SK-N-SH (cell line): Measurements from ENCODE around the gene UPF3A. TPM values are rescaled to one million over a fixed set of nuclear protein-coding genes. Genes with fewer than 3 reads are reported as not detected.

ENCODE experiments used
- CTCF ChIA-PET: fragments of 300-600, 350-600 bp; formaldehyde crosslinking; extraction: SDS; loops from one replicate; lab custom pipeline; 2021; lab: Yijun Ruan, JAX
- POLR2A ChIA-PET: fragments of 350-600 bp; sonication (Branson Sonifier 250); formaldehyde crosslinking; extraction: SDS; loops from one replicate; lab custom pipeline; 2020; ENCODE audit warnings: antibody characterized with exemption, inconsistent platforms; lab: Yijun Ruan, JAX
- DNase-seq: peaks from one replicate; pipeline ENCODE4 v3.0.0; 2012
- H2AFZ ChIP-seq: fragments of 200-600 bp; sonication (generic); 2 replicates; pipeline ENCODE4 v1.8.1; 2016; ENCODE audit warnings: antibody characterized with exemption, mild to moderate bottlenecking, low read depth
- H3F3A ChIP-seq: fragments of 200-600 bp; sonication (generic); replicated peaks from 2 replicates; pipeline ENCODE3; 2016; ENCODE audit warnings: antibody characterized with exemption, mild to moderate bottlenecking; ENCODE audit not compliant: insufficient read depth
- H3K27ac ChIP-seq, 2 experiments: fragments of 200-500 bp in 1 of 2; fragments of 200-600 bp in 1 of 2; sonication (Bioruptor generic) in 1 of 2; sonication (generic), shearing (Covaris generic) in 1 of 2; 2 replicates each; pipeline versions ENCODE4 v1.5.1 to v1.6.1; 2014 to 2016; ENCODE audit warnings: low read depth in 2 of 2, inconsistent platforms in 1 of 2, low read length in 1 of 2, mild to moderate bottlenecking in 1 of 2, mixed read lengths in 1 of 2
- H3K27me3 ChIP-seq: fragments of 200-600 bp; sonication (generic), shearing (Covaris generic); 2 replicates; pipeline ENCODE4 v1.6.1; 2016; ENCODE audit warnings: mixed run types; ENCODE audit not compliant: insufficient read depth
- H3K36me3 ChIP-seq, 2 experiments: fragments of 200-500 bp in 1 of 2; fragments of 200-600 bp in 1 of 2; sonication (Bioruptor generic) in 1 of 2; sonication (generic) in 1 of 2; replicated peaks in 1 of 2; 2 replicates each; pipeline versions ENCODE3 to v1.5.1; 2014 to 2016; ENCODE audit warnings: low read length in 1 of 2, mild to moderate bottlenecking in 1 of 2; ENCODE audit not compliant: insufficient read depth in 2 of 2, control insufficient read depth in 1 of 2
- H3K4me1 ChIP-seq, 2 experiments: fragments of 200-500 bp in 1 of 2; fragments of 200-600 bp in 1 of 2; sonication (Bioruptor generic) in 1 of 2; sonication (generic), shearing (Covaris generic) in 1 of 2; 2 replicates each; pipeline versions ENCODE4 v1.5.1 to v1.6.1; 2014 to 2016; ENCODE audit warnings: low read depth in 1 of 2, low read length in 1 of 2, mixed run types in 1 of 2; ENCODE audit not compliant: insufficient read depth in 2 of 2, control insufficient read depth in 1 of 2
- H3K4me2 ChIP-seq: fragments of 200-600 bp; sonication (generic), shearing (Covaris generic); 2 replicates; pipeline ENCODE4 v1.6.1; 2017; ENCODE audit warnings: mixed run types
- H3K4me3 ChIP-seq, 2 experiments: fragments of 200-500 bp in 1 of 2; fragments of 200-600 bp in 1 of 2; sonication (Bioruptor generic) in 1 of 2; sonication (generic), shearing (Covaris generic) in 1 of 2; 2 replicates each; pipeline versions ENCODE4 v1.5.1 to v1.8.1; 2014 to 2016; ENCODE audit warnings: low read depth in 2 of 2, inconsistent platforms in 1 of 2, low read length in 1 of 2, mild to moderate bottlenecking in 1 of 2, mixed read lengths in 1 of 2, moderate library complexity in 1 of 2
- H3K79me2 ChIP-seq: fragments of 200-600 bp; sonication (generic); 2 replicates; pipeline ENCODE4 v1.8.1; 2017; ENCODE audit warnings: mild to moderate bottlenecking; ENCODE audit not compliant: insufficient read depth
- H3K9ac ChIP-seq: fragments of 200-600 bp; sonication (generic); 2 replicates; pipeline ENCODE4 v1.6.1; 2017; ENCODE audit warnings: mixed run types
- H3K9me2 ChIP-seq: fragments of 200-600 bp; sonication (generic); 2 replicates; pipeline ENCODE4 v1.6.1; 2017; ENCODE audit warnings: mixed run types
- H3K9me3 ChIP-seq: fragments of 200-600 bp; sonication (generic); 2 replicates; pipeline ENCODE4 v1.6.1; 2017; ENCODE audit warnings: mixed run types, mild to moderate bottlenecking, moderate library complexity
- H4K20me1 ChIP-seq: fragments of 200-600 bp; sonication (generic); 2 replicates; pipeline ENCODE4 v1.6.1; 2017; ENCODE audit warnings: mild to moderate bottlenecking, mixed run types; ENCODE audit not compliant: insufficient read depth
- CHD2 ChIP-seq: fragments of 150-350 bp; IDR thresholded peaks from 2 replicates; pipeline ENCODE4 v1.6.1; 2018; ENCODE audit warnings: low read length; ENCODE audit not compliant: partially characterized antibody
- EZH2phosphoT487 ChIP-seq: fragments of 200-600 bp; sonication (generic); IDR thresholded peaks from 2 replicates; pipeline ENCODE4 v1.6.1; 2017; ENCODE audit warnings: low read depth, mixed run types, mild to moderate bottlenecking, antibody characterized with exemption, moderate library complexity, borderline replicate concordance
- GABPA ChIP-seq: IDR thresholded peaks from 2 replicates; pipeline ENCODE4 v1.4.0; 2012; ENCODE audit warnings: low read depth, mild to moderate bottlenecking
- GATA2 ChIP-seq: sonication (generic); formaldehyde crosslinking; IDR thresholded peaks from 2 replicates; pipeline ENCODE4 v1.5.0; 2020; ENCODE audit warnings: mild to moderate bottlenecking, missing genetic modification reagents
- JUND ChIP-seq: IDR thresholded peaks from 2 replicates; pipeline ENCODE4 v1.4.0; 2012
- MEF2A ChIP-seq: IDR thresholded peaks from 2 replicates; pipeline ENCODE4 v1.4.0; 2012; ENCODE audit warnings: low read depth, borderline replicate concordance
- NFIC ChIP-seq: IDR thresholded peaks from 2 replicates; pipeline ENCODE4 v1.4.0; 2012; ENCODE audit warnings: borderline replicate concordance
- NRF1 ChIP-seq: IDR thresholded peaks from 2 replicates; pipeline ENCODE4 v1.6.1; 2012; ENCODE audit warnings: low read depth, mild to moderate bottlenecking, low read length
- RXRA ChIP-seq: IDR thresholded peaks from 2 replicates; pipeline ENCODE4 v1.4.0; 2012; ENCODE audit warnings: low read depth, mild to moderate bottlenecking, borderline replicate concordance
- SMC3 ChIP-seq: IDR thresholded peaks from 2 replicates; pipeline ENCODE4 v1.6.1; 2012; ENCODE audit warnings: low read depth, low read length, improper control_type of control experiment
- TEAD4 ChIP-seq: IDR thresholded peaks from 2 replicates; pipeline ENCODE4 v1.4.0; 2012; ENCODE audit warnings: mild to moderate bottlenecking, borderline replicate concordance; ENCODE audit not compliant: insufficient read depth
- YY1 ChIP-seq: IDR thresholded peaks from 2 replicates; pipeline ENCODE4 v1.4.0; 2012; ENCODE audit warnings: low read depth, mild to moderate bottlenecking
- WGBS: methylation state at CpG from one replicate; pipeline ENCODE4 v1.1.6; 2017; ENCODE audit warnings: low lambda C conversion rate; 5-methylcytosine and 5-hydroxymethylcytosine counted together
- polyA plus RNA-seq, 3 experiments: library from polyadenylated mRNA; depleted of rRNA; stranded (reverse); fragments of >200 nt; gene quantifications; 2 replicates each; pipeline ENCODE4 v1.2.3, GENCODE V29; 2012
- TF ChIP-seq, protein P1 (sequence below): IDR thresholded peaks from 2 replicates; pipeline ENCODE4 v1.4.0; 2012; ENCODE audit warnings: low read depth, borderline replicate concordance
- TF ChIP-seq, protein P2 (sequence below): fragments of 150-350 bp; IDR thresholded peaks from 2 replicates; pipeline ENCODE4 v1.6.1; 2016; ENCODE audit warnings: mild to moderate bottlenecking, low read depth, low read length
- TF ChIP-seq, protein P3 (sequence below): IDR thresholded peaks from 2 replicates; pipeline ENCODE4 v1.4.0; 2012; ENCODE audit warnings: low read depth
- TF ChIP-seq, protein P4 (sequence below): IDR thresholded peaks from 2 replicates; pipeline ENCODE4 v1.4.0; 2012; ENCODE audit warnings: low read depth, borderline replicate concordance
- TF ChIP-seq, protein P5 (sequence below): fragments of 150-350 bp; IDR thresholded peaks from 2 replicates; pipeline ENCODE4 v1.6.1; 2017; ENCODE audit warnings: antibody characterized with exemption, low read length, low read depth, borderline replicate concordance

Gene UPF3A
- polyA plus RNA-seq, 1 of the 3 experiments (the other 2 are of a cell fraction) = 63.2 TPM

DNA sequence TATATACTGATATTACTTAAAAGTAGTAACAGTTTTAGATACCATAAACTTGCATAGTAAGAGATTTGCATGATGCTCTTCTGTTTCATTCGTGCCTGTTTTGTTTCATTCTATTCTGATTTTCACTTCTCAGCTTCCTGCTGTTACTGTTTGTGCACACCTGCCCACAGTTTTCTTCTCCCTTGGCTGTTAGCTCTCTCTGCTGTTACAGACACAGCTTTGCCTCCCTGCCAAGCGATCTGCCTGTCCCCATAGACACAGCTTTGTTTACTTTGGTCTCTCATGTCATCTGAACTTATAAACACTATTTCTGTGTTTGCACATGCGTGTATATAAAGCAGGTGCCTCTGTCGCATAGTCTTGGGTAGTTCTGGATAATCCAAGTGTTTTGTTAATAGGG lies 21.4 kb upstream of the UPF3A start:
- H3K79me2 ChIP-seq = peaks cover 16% of the 10 kb centered on the region; the same call in 1 of the 2 replicates
- peaks cover 0 to 12% of the 10 kb centered on the region in 2 experiments; a peak in 2 of 4 replicates for H3K4me1 ChIP-seq
- H3K9ac ChIP-seq = no peak overlapping the region
- H3K27ac ChIP-seq = no peak overlapping the region
- no peaks in the 10 kb centered on the region for H3K27me3 ChIP-seq
- no peak for TF ChIP-seq GABPA
- TF ChIP-seq, protein P1, sequence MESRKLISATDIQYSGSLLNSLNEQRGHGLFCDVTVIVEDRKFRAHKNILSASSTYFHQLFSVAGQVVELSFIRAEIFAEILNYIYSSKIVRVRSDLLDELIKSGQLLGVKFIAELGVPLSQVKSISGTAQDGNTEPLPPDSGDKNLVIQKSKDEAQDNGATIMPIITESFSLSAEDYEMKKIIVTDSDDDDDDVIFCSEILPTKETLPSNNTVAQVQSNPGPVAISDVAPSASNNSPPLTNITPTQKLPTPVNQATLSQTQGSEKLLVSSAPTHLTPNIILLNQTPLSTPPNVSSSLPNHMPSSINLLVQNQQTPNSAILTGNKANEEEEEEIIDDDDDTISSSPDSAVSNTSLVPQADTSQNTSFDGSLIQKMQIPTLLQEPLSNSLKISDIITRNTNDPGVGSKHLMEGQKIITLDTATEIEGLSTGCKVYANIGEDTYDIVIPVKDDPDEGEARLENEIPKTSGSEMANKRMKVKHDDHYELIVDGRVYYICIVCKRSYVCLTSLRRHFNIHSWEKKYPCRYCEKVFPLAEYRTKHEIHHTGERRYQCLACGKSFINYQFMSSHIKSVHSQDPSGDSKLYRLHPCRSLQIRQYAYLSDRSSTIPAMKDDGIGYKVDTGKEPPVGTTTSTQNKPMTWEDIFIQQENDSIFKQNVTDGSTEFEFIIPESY = no peak
- no peak for TF ChIP-seq TEAD4
- TF ChIP-seq, protein P2, sequence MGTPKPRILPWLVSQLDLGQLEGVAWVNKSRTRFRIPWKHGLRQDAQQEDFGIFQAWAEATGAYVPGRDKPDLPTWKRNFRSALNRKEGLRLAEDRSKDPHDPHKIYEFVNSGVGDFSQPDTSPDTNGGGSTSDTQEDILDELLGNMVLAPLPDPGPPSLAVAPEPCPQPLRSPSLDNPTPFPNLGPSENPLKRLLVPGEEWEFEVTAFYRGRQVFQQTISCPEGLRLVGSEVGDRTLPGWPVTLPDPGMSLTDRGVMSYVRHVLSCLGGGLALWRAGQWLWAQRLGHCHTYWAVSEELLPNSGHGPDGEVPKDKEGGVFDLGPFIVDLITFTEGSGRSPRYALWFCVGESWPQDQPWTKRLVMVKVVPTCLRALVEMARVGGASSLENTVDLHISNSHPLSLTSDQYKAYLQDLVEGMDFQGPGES = no peak
- no peak for TF ChIP-seq CHD2
- TF ChIP-seq GATA2 (CRISPR knock-in tag) = no peak
- TF ChIP-seq, protein P3, sequence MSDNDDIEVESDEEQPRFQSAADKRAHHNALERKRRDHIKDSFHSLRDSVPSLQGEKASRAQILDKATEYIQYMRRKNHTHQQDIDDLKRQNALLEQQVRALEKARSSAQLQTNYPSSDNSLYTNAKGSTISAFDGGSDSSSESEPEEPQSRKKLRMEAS = no peak
- no peak for TF ChIP-seq RXRA
- TF ChIP-seq NRF1 = no peak
- TF ChIP-seq EZH2phosphoT487 = no peak
- TF ChIP-seq SMC3 = no peak
- TF ChIP-seq NFIC = no peak
- TF ChIP-seq, protein P4, sequence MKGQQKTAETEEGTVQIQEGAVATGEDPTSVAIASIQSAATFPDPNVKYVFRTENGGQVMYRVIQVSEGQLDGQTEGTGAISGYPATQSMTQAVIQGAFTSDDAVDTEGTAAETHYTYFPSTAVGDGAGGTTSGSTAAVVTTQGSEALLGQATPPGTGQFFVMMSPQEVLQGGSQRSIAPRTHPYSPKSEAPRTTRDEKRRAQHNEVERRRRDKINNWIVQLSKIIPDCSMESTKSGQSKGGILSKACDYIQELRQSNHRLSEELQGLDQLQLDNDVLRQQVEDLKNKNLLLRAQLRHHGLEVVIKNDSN = no peak
- 96% methylated on average over 4 of the region's 4 CpGs for WGBS
- H3K4me3 ChIP-seq = no peak overlapping the region
- no peak overlapping the region for H2AFZ ChIP-seq
- no peaks in the 10 kb centered on the region for H4K20me1 ChIP-seq
- no peaks in the 10 kb centered on the region for H3K9me3 ChIP-seq
- no peak for DNase-seq
- no peak overlapping the region for H3K4me2 ChIP-seq
- POLR2A ChIA-PET = no interaction called here
- H3K9me2 ChIP-seq = no peaks in the 10 kb centered on the region
- H3K36me3 ChIP-seq = peaks cover 86% of the 10 kb centered on the region in 2 experiments
- H3F3A ChIP-seq = peaks cover 35% of the 10 kb centered on the region
- CTCF ChIA-PET = no interaction called here

DNA sequence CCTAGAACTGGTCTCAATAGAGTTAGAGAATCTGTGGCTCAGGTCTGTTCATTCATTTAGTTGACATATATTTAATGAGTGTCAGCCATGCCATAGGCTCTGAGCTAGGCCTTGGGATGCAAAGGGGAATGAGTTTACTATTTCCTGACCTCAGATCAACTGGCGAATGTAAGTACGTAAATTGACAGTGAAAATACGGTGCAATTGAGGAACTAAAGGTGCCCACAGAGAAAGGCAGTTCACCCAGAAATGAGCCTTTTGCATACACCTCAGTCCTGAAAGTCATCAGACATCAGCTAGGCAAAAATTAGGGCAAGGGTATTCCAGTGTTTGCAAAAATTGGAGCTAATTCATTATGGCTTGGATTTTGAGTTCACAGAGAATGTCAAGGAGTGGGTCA lies 20.6 kb upstream of the UPF3A start:
- no peak overlapping the region for H3K4me2 ChIP-seq
- no peaks in the 10 kb centered on the region for H4K20me1 ChIP-seq
- H3K36me3 ChIP-seq = peaks cover 86% of the 10 kb centered on the region in 2 experiments
- CTCF ChIA-PET = no interaction called here
- TF ChIP-seq NRF1 = no peak
- TF ChIP-seq, protein P5, sequence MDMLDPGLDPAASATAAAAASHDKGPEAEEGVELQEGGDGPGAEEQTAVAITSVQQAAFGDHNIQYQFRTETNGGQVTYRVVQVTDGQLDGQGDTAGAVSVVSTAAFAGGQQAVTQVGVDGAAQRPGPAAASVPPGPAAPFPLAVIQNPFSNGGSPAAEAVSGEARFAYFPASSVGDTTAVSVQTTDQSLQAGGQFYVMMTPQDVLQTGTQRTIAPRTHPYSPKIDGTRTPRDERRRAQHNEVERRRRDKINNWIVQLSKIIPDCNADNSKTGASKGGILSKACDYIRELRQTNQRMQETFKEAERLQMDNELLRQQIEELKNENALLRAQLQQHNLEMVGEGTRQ = no peak
- TF ChIP-seq, protein P4 = no peak
- TF ChIP-seq YY1 = no peak
- TF ChIP-seq MEF2A = no peak
- no peak for TF ChIP-seq JUND
- no peak for TF ChIP-seq CHD2
- no peak for DNase-seq
- peaks cover 42% of the 10 kb centered on the region for H3F3A ChIP-seq
- no peaks in the 10 kb centered on the region for H3K9me2 ChIP-seq
- no peak overlapping the region for H3K9ac ChIP-seq
- H3K79me2 ChIP-seq = peaks cover 8% of the 10 kb centered on the region; the same call in 1 of the 2 replicates
- H3K4me1 ChIP-seq = peaks cover 0 to 19% of the 10 kb centered on the region in 2 experiments; a peak in 2 of 4 replicates
- no peaks in the 10 kb centered on the region for H3K9me3 ChIP-seq
- POLR2A ChIA-PET = interaction anchor here (0.6 kb wide), 1 partner anchor 11 kb away, joined by 4 read pairs; no protein-coding TSS in a partner anchor
- no peak overlapping the region for H3K4me3 ChIP-seq
- no peaks in the 10 kb centered on the region for H3K27me3 ChIP-seq
- no peak overlapping the region for H3K27ac ChIP-seq
- 98% methylated on average over 3 of the region's 3 CpGs for WGBS
- no peak overlapping the region for H2AFZ ChIP-seq
